Nephron progenitor cell (in vitro differentiated cells): ENCODE data around the gene OR2H2.

ENCODE experiments used
- DNase-seq: peaks from one replicate; pipeline ENCODE4 v3.0.0; 2021
- H3K27ac Mint-ChIP-seq: 2 replicates; pipeline ENCODE4 v1.8.0; 2021; ENCODE audit warnings: mild to moderate bottlenecking, moderate library complexity, mixed read lengths
- H3K27me3 Mint-ChIP-seq: 2 replicates; pipeline ENCODE4 v1.8.0; 2021; ENCODE audit warnings: mild to moderate bottlenecking, low read depth, mixed read lengths; ENCODE audit not compliant: poor library complexity
- H3K36me3 Mint-ChIP-seq: 2 replicates; pipeline ENCODE4 v1.8.0; 2021; ENCODE audit warnings: low read depth, mixed read lengths
- H3K4me1 Mint-ChIP-seq: 2 replicates; pipeline ENCODE4 v1.8.0; 2021; ENCODE audit warnings: mixed read lengths
- H3K4me3 Mint-ChIP-seq: 2 replicates; pipeline ENCODE4 v1.8.0; 2021; ENCODE audit warnings: mild to moderate bottlenecking, moderate library complexity, mixed read lengths
- H3K9me3 Mint-ChIP-seq: 2 replicates; pipeline ENCODE4 v1.8.0; 2021; ENCODE audit warnings: mild to moderate bottlenecking, moderate library complexity, mixed read lengths
- CTCF ChIP-seq: fragments of 200-600 bp; sonication (generic); IDR thresholded peaks from 2 replicates; pipeline ENCODE4 v1.5.0; 2021; ENCODE audit warnings: antibody characterized with exemption

OR2H2 gene

GRCh38 chr6:29561606-29562181, 23.2 kb upstream of the OR2H2 start:
- TF ChIP-seq CTCF, result no peak
- Mint-ChIP-seq H3K27ac (no peak overlapping the region), H3K4me1 (peaks cover 8% of the 10 kb centered on the region), H3K4me3 (no peak overlapping the region), H3K36me3 (no peaks in the 10 kb centered on the region), H3K9me3 (no peaks in the 10 kb centered on the region), H3K27me3 (peaks cover 25% of the 10 kb centered on the region)
- DNase-seq, result no peak

GRCh38 chr6:29563435-29563965, 21.4 kb upstream of the OR2H2 start:
- no peak for TF ChIP-seq CTCF
- no peaks in the 10 kb centered on the region for H3K36me3 Mint-ChIP-seq
- no peak overlapping the region for H3K4me3 Mint-ChIP-seq
- no peaks in the 10 kb centered on the region for H3K9me3 Mint-ChIP-seq
- no peak overlapping the region for H3K27ac Mint-ChIP-seq
- peaks cover 19% of the 10 kb centered on the region for H3K27me3 Mint-ChIP-seq
- no peak for DNase-seq
- H3K4me1 Mint-ChIP-seq, result peaks cover 8% of the 10 kb centered on the region

DNA sequence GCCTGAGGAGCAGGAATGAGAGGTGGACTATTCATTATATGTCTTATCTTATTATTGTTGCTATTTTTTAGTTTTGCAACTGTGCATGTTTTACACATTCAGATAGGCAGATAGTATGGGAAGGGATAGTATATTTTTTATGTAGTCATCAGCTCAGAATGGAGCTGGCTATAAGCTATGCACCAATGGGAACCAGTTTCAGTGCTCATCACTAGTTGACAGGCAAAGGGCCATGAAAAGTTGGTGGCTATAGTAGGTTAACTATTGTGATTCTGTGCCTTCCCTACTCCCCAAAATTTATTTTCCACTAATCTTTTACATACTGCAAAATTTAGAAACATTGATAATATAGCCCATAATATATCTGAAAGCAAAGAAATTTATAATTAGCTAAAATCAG, 20.0 kb upstream of the OR2H2 start:
- DNase-seq, result no peak
- no peak overlapping the region for H3K27ac Mint-ChIP-seq
- peaks cover 8% of the 10 kb centered on the region for H3K4me1 Mint-ChIP-seq
- no peak overlapping the region for H3K4me3 Mint-ChIP-seq
- H3K27me3 Mint-ChIP-seq, result peaks cover 28% of the 10 kb centered on the region
- TF ChIP-seq CTCF, result no peak
- H3K36me3 Mint-ChIP-seq, result no peaks in the 10 kb centered on the region
- no peaks in the 10 kb centered on the region for H3K9me3 Mint-ChIP-seq

- H3K4me1 Mint-ChIP-seq, result peaks cover 2% of the 10 kb centered on the region
Observed at GRCh38 chr6:29566856-29567255, 18.1 kb upstream of the OR2H2 start.

GRCh38 chr6:29567541-29567940, 17.4 kb upstream of the OR2H2 start:
- Mint-ChIP-seq H3K4me1 (no peaks in the 10 kb centered on the region), H3K9me3 (no peaks in the 10 kb centered on the region), H3K27me3 (peaks cover 42% of the 10 kb centered on the region), H3K27ac (no peak overlapping the region), H3K4me3 (no peak overlapping the region), H3K36me3 (no peaks in the 10 kb centered on the region)
- DNase-seq, result no peak
- TF ChIP-seq CTCF, result no peak

More at GRCh38 chr6:29566856-29567255, 18.1 kb upstream of the OR2H2 start:
- Mint-ChIP-seq H3K36me3 (no peaks in the 10 kb centered on the region), H3K9me3 (no peaks in the 10 kb centered on the region), H3K27ac (no peak overlapping the region), H3K4me3 (no peak overlapping the region), H3K27me3 (peaks cover 36% of the 10 kb centered on the region)
- no peak for TF ChIP-seq CTCF
- DNase-seq, result no peak

- Mint-ChIP-seq H3K36me3 (no peaks in the 10 kb centered on the region), H3K4me1 (no peaks in the 10 kb centered on the region), H3K9me3 (no peaks in the 10 kb centered on the region), H3K27ac (no peak overlapping the region), H3K4me3 (no peak overlapping the region), H3K27me3 (peaks cover 42% of the 10 kb centered on the region)
- DNase-seq, result no peak
- TF ChIP-seq CTCF, result no peak
Observed at GRCh38 chr6:29567991-29568390, 16.9 kb upstream of the OR2H2 start.
